Endothelial cell (in vitro differentiated cells): ENCODE results near the gene SOWAHD. TPM values are rescaled to one million over a fixed set of nuclear protein-coding genes. Genes with fewer than 3 reads are reported as not detected.

Experiments used
- DNase-seq: peaks from one replicate; pipeline ENCODE4 v3.0.0; 2021; ENCODE audit warnings: low spot score
- H3K27ac Mint-ChIP-seq: one replicate; pipeline ENCODE4 v1.8.0; 2021; ENCODE audit warnings: mixed read lengths, inconsistent platforms; ENCODE audit not compliant: unreplicated experiment
- H3K27me3 Mint-ChIP-seq: one replicate; pipeline ENCODE4 v1.8.0; 2021; ENCODE audit warnings: mild to moderate bottlenecking, moderate library complexity, mixed read lengths, inconsistent platforms; ENCODE audit not compliant: unreplicated experiment
- H3K36me3 Mint-ChIP-seq: one replicate; pipeline ENCODE4 v1.8.0; 2021; ENCODE audit warnings: mild to moderate bottlenecking, low read depth, mixed read lengths, inconsistent platforms; ENCODE audit not compliant: unreplicated experiment
- H3K4me1 Mint-ChIP-seq: one replicate; pipeline ENCODE4 v1.8.0; 2021; ENCODE audit warnings: mild to moderate bottlenecking, mixed read lengths, inconsistent platforms; ENCODE audit not compliant: unreplicated experiment
- H3K4me3 Mint-ChIP-seq: one replicate; pipeline ENCODE4 v1.8.0; 2021; ENCODE audit warnings: mild to moderate bottlenecking, mixed read lengths, inconsistent platforms; ENCODE audit not compliant: unreplicated experiment
- H3K9me3 Mint-ChIP-seq: one replicate; pipeline ENCODE4 v1.8.0; 2021; ENCODE audit warnings: mixed read lengths, inconsistent platforms; ENCODE audit not compliant: unreplicated experiment
- total RNA-seq: library from RNA; stranded (reverse); fragmentation: NEBNext Ultra II Directional; extraction: Animal tissue kit (Norgen Biotek cat#: 25700); gene quantifications from one replicate; pipeline ENCODE4 v1.2.1, GENCODE V29; 2021; ENCODE audit not compliant: unreplicated experiment
- TF ChIP-seq, protein P1 (sequence below): fragments of 200-600 bp; sonication (generic); IDR thresholded peaks from one replicate; pipeline ENCODE4 v1.5.0; 2021; ENCODE audit warnings: antibody characterized with exemption; ENCODE audit not compliant: unreplicated experiment

SOWAHD gene
- total RNA-seq, 1 donor from 2014 or later, result not detected

DNA sequence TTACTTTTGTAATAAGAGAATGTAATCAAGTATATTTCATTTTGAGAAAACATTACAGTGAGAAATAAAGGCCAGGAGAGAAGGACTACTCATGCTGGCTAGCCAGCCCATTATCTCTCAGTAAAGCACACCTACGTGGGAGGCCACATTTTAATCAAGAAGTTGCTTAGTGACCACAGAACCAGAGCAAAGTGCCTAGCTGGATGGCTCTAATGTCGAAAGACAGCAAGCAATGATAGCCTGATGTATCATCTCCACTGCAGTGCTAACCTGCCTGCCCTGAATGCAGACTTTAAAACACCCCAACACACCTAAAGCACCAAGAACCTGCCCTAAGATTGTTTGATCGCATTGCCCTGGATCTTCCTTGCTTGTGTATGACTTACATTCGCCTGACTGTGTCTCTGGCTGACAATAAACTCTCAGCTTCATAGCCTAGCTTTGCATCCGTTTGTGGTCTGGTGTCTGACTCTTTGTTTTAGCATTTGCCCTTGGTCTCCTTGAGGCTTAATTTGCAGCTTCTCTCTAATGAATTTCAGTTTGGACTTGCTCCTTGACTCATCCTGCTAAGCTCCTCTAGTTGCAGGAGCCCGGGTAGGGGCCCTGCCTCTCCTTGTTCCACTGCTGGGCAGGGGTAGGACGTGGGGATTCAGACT, 31.4 kb upstream of the SOWAHD start:
- H3K36me3 Mint-ChIP-seq, result no peaks in the 10 kb centered on the region
- H3K4me1 Mint-ChIP-seq, result no peaks in the 10 kb centered on the region
- TF ChIP-seq, protein P1, sequence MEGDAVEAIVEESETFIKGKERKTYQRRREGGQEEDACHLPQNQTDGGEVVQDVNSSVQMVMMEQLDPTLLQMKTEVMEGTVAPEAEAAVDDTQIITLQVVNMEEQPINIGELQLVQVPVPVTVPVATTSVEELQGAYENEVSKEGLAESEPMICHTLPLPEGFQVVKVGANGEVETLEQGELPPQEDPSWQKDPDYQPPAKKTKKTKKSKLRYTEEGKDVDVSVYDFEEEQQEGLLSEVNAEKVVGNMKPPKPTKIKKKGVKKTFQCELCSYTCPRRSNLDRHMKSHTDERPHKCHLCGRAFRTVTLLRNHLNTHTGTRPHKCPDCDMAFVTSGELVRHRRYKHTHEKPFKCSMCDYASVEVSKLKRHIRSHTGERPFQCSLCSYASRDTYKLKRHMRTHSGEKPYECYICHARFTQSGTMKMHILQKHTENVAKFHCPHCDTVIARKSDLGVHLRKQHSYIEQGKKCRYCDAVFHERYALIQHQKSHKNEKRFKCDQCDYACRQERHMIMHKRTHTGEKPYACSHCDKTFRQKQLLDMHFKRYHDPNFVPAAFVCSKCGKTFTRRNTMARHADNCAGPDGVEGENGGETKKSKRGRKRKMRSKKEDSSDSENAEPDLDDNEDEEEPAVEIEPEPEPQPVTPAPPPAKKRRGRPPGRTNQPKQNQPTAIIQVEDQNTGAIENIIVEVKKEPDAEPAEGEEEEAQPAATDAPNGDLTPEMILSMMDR, result no peak
- H3K4me3 Mint-ChIP-seq, result no peak overlapping the region
- no peak for DNase-seq
- H3K27ac Mint-ChIP-seq, result no peak overlapping the region
- no peaks in the 10 kb centered on the region for H3K27me3 Mint-ChIP-seq
- no peaks in the 10 kb centered on the region for H3K9me3 Mint-ChIP-seq

- H3K4me1 Mint-ChIP-seq, result no peaks in the 10 kb centered on the region
- no peak overlapping the region for H3K4me3 Mint-ChIP-seq
- peak; percentile 18 for DNase-seq
- no peak overlapping the region for H3K27ac Mint-ChIP-seq
- TF ChIP-seq, protein P1, result no peak
- no peaks in the 10 kb centered on the region for H3K27me3 Mint-ChIP-seq
- no peaks in the 10 kb centered on the region for H3K36me3 Mint-ChIP-seq
- no peaks in the 10 kb centered on the region for H3K9me3 Mint-ChIP-seq
Observed at GRCh38 chrX:119728487-119728886, 29.9 kb upstream of the SOWAHD start.

- DNase-seq, result peak; percentile 49
- Mint-ChIP-seq H3K4me3 (no peak overlapping the region), H3K4me1 (no peaks in the 10 kb centered on the region), H3K27me3 (no peaks in the 10 kb centered on the region), H3K9me3 (no peaks in the 10 kb centered on the region), H3K36me3 (no peaks in the 10 kb centered on the region), H3K27ac (no peak overlapping the region)
- TF ChIP-seq, protein P1, result peak; percentile 32
Observed at GRCh38 chrX:119729408-119730201, 28.8 kb upstream of the SOWAHD start.

DNA sequence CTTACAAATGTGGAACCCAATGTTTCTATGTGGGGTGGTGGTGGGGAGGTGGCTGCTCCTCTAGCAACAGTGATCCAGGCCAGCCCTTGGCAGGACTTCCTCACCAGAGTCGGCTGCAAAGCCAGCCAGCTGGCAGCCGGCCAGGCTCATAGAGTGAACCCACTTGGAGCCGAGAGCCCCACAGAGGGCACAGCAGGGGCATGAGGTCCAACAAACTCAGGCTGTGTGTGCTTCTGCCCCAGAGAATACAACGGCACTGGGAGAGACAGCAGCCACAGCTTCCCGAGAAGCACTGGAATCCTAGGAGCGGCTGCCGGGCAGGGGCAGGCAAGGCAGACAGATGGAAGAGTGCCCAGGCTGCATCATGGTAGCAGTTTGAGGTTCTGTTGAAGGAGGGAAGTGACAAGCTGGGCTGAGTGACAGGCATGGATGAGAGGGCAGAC, 23.5 kb upstream of the SOWAHD start:
- Mint-ChIP-seq H3K36me3 (no peaks in the 10 kb centered on the region), H3K27me3 (no peaks in the 10 kb centered on the region)

More for the DNA sequence above, 23.5 kb upstream of the SOWAHD start:
- H3K4me1 Mint-ChIP-seq, result no peaks in the 10 kb centered on the region
- H3K4me3 Mint-ChIP-seq, result no peak overlapping the region
- no peak for DNase-seq
- TF ChIP-seq, protein P1, result no peak
- no peaks in the 10 kb centered on the region for H3K9me3 Mint-ChIP-seq
- no peak overlapping the region for H3K27ac Mint-ChIP-seq
